Gastroesophageal sphincter (tissue), 3 donors: ENCODE data around the gene NANS.
"Not testable (repeated sequence)": the region's sequence is repeated elsewhere in the genome, so short reads cannot be mapped to it uniquely, and the experiment has no call there.

ENCODE experiments used
- POLR2A ChIP-seq, 2 donors: fragments of 450-650 bp; IDR thresholded peaks; one replicate each; pipeline ENCODE4 v1.6.1; 2017; ENCODE audit warnings: antibody characterized with exemption in 2 of 2, mild to moderate bottlenecking in 2 of 2, moderate library complexity in 1 of 2
- TF ChIP-seq, protein P1 (sequence below), 4 experiments: fragments of 200-600 bp in 2 of 4; fragments of 450-650 bp in 2 of 4; sonication (generic) in 1 of 4; IDR thresholded peaks; one replicate each; pipeline ENCODE4 v1.5.1; 2017 to 2019; ENCODE audit warnings: antibody characterized with exemption in 4 of 4, mild to moderate bottlenecking in 2 of 4, moderate library complexity in 2 of 4

DNA sequence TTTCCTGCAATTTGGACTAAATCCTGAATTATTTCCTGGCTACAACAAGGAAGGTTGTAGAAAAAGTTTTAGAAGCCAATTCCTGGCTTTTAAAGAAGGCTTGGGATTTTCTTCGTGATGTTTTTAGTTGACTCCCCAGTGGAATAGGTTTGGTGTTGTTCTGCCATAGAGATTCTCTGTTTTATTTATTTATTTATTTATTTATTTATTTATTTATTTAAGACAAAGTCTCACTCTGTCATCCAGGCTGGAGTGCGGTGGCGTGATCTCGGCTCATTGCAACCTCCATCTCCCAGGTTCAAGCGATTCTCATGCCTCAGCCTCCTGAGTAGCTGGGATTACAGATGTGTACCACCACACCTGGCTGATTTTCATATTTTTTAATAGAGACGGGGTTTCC lies 60.6 kb downstream of the NANS start:
- TF ChIP-seq POLR2A (IDR thresholded peaks at IDR 0.05), result not testable (repeated sequence)
- TF ChIP-seq, protein P1, sequence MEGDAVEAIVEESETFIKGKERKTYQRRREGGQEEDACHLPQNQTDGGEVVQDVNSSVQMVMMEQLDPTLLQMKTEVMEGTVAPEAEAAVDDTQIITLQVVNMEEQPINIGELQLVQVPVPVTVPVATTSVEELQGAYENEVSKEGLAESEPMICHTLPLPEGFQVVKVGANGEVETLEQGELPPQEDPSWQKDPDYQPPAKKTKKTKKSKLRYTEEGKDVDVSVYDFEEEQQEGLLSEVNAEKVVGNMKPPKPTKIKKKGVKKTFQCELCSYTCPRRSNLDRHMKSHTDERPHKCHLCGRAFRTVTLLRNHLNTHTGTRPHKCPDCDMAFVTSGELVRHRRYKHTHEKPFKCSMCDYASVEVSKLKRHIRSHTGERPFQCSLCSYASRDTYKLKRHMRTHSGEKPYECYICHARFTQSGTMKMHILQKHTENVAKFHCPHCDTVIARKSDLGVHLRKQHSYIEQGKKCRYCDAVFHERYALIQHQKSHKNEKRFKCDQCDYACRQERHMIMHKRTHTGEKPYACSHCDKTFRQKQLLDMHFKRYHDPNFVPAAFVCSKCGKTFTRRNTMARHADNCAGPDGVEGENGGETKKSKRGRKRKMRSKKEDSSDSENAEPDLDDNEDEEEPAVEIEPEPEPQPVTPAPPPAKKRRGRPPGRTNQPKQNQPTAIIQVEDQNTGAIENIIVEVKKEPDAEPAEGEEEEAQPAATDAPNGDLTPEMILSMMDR (IDR thresholded peaks at IDR 0.05), result not testable (repeated sequence)
